ENCODE data around the gene BEST4. TPM values are rescaled to one million over a fixed set of nuclear protein-coding genes. Genes with fewer than 3 reads are reported as not detected.
A peak's percentile ranks its signal among the peaks of the same experiment; 100 is the strongest.

The BEST4 gene
- total and polyA plus RNA-seq, 3 donors from 2014 or later, result 0.79 to 1.7 (median 1.1) TPM

- no peak for DNase-seq
These were observed 4.3 kb downstream of the BEST4 start for GRCh38 chr1:44783697-44784093.

GRCh38 chr1:44780583-44781121, 7.3 kb downstream of the BEST4 start:
- Histone ChIP-seq H3K4me1 (peaks cover 28% of the 10 kb centered on the region), H3K9me3 (no peaks in the 10 kb centered on the region), H3K36me3 (ENCODE audit: low read depth, missing control alignments) (no peaks in the 10 kb centered on the region), H3K27ac (no peak overlapping the region), H3K4me3 (no peak overlapping the region), H3K27me3 (no peaks in the 10 kb centered on the region)
- intact Hi-C loops (cut with DNase I; ENCODE audit: low total_unique reads), result no loop called here
- no peak for TF ChIP-seq POLR2A (IDR thresholded peaks at IDR 0.05)
- no peak for TF ChIP-seq CTCF (IDR thresholded peaks at IDR 0.05)
- WGBS, 2 donors, result 86 to 88% methylated on average over 13 to 14 of the region's 14 CpGs
- no peak for DNase-seq

More at GRCh38 chr1:44783697-44784093, 4.3 kb downstream of the BEST4 start:
- H3K9me3 ChIP-seq, result no peaks in the 10 kb centered on the region
- H3K4me1 ChIP-seq, result peaks cover 19% of the 10 kb centered on the region
- H3K27ac ChIP-seq, result peak overlapping the region in 1 of 2 donors; percentile 36
- peak overlapping the region; percentile 49 to 63 for H3K4me3 ChIP-seq
- H3K27me3 ChIP-seq, result no peaks in the 10 kb centered on the region
- TF ChIP-seq POLR2A (IDR thresholded peaks at IDR 0.05) (no peak), CTCF (IDR thresholded peaks at IDR 0.05) (no peak)
- H3K36me3 ChIP-seq (ENCODE audit: low read depth, missing control alignments), result no peaks in the 10 kb centered on the region
- intact Hi-C loops (cut with DNase I; ENCODE audit: low total_unique reads), result no loop called here
- 33 to 44% methylated on average over 8 of the region's 8 CpGs for WGBS, 2 donors

- no peak for TF ChIP-seq CTCF (IDR thresholded peaks at IDR 0.05)
- no peak for TF ChIP-seq POLR2A (IDR thresholded peaks at IDR 0.05)
- intact Hi-C loops (cut with DNase I; ENCODE audit: low total_unique reads), result no loop called here
- 87 to 94% methylated on average over 6 of the region's 6 CpGs for WGBS, 2 donors
- no peaks in the 10 kb centered on the region for H3K36me3 ChIP-seq (ENCODE audit: low read depth, missing control alignments)
- H3K27me3 ChIP-seq, result no peaks in the 10 kb centered on the region
- no peak overlapping the region for H3K4me3 ChIP-seq
- DNase-seq, result no peak
- no peaks in the 10 kb centered on the region for H3K9me3 ChIP-seq
- H3K4me1 ChIP-seq, result peaks cover 23% of the 10 kb centered on the region
- H3K27ac ChIP-seq, result no peak overlapping the region
These were observed 9.0 kb downstream of the BEST4 start for GRCh38 chr1:44778705-44779576.

GRCh38 chr1:44777969-44778635, 9.9 kb downstream of the BEST4 start:
- intact Hi-C loops (cut with DNase I; ENCODE audit: low total_unique reads), result no loop called here
- TF ChIP-seq POLR2A (IDR thresholded peaks at IDR 0.05) (no peak), CTCF (IDR thresholded peaks at IDR 0.05) (no peak)

More at GRCh38 chr1:44777969-44778635, 9.9 kb downstream of the BEST4 start:
- DNase-seq, result no peak
- H3K36me3 ChIP-seq (ENCODE audit: low read depth, missing control alignments), result no peaks in the 10 kb centered on the region
- H3K4me1 ChIP-seq, result peaks cover 19% of the 10 kb centered on the region
- no peak overlapping the region for H3K4me3 ChIP-seq
- no peak overlapping the region for H3K27ac ChIP-seq
- H3K27me3 ChIP-seq, result no peaks in the 10 kb centered on the region
- 66 to 74% methylated on average over 13 of the region's 13 CpGs for WGBS, 2 donors
- no peaks in the 10 kb centered on the region for H3K9me3 ChIP-seq
